Hematopoietic multipotent progenitor cell treated with erythropoietin and hydrocortisone succinate and interleukin-3 and kit ligand, for 8 days (in vitro differentiated cells): ENCODE results near the gene SEC16A.
A peak's percentile ranks its signal among the peaks of the same experiment; 100 is the strongest.

Experiments
- DNase-seq: peaks from one replicate; pipeline ENCODE4 v3.0.0-alpha.2; 2015

The SEC16A gene

GRCh38 chr9:136394312-136395019 is 88.4 kb downstream of the SEC16A start:
- DNase-seq = peak; percentile 29

GRCh38 chr9:136393531-136393930 is 89.3 kb downstream of the SEC16A start:
- no peak for DNase-seq

GRCh38 chr9:136392538-136393449 is 90.0 kb downstream of the SEC16A start:
- no peak for DNase-seq

GRCh38 chr9:136391737-136392537 is 90.9 kb downstream of the SEC16A start:
- no peak for DNase-seq
